Osteocyte (in vitro differentiated cells): Measurements from ENCODE around the gene TCF3. TPM values are rescaled to one million over a fixed set of nuclear protein-coding genes. Genes with fewer than 3 reads are reported as not detected.

Experiments
- DNase-seq: peaks from one replicate; pipeline ENCODE4 v3.0.0; 2021; ENCODE audit warnings: mixed read lengths; ENCODE audit not compliant: unreplicated experiment; ENCODE audit errors: extremely low spot score
- H3K27ac Mint-ChIP-seq: one replicate; pipeline ENCODE4 v1.8.0; 2021; ENCODE audit warnings: mild to moderate bottlenecking, mixed read lengths; ENCODE audit not compliant: unreplicated experiment
- H3K27me3 Mint-ChIP-seq: one replicate; pipeline ENCODE4 v1.8.0; 2021; ENCODE audit warnings: mixed read lengths; ENCODE audit not compliant: unreplicated experiment
- H3K36me3 Mint-ChIP-seq: one replicate; pipeline ENCODE4 v1.8.0; 2021; ENCODE audit warnings: mixed read lengths; ENCODE audit not compliant: unreplicated experiment
- H3K4me1 Mint-ChIP-seq: one replicate; pipeline ENCODE4 v1.8.0; 2021; ENCODE audit warnings: mixed read lengths; ENCODE audit not compliant: unreplicated experiment
- H3K4me3 Mint-ChIP-seq: one replicate; pipeline ENCODE4 v1.8.0; 2021; ENCODE audit warnings: mild to moderate bottlenecking, moderate library complexity, mixed read lengths; ENCODE audit not compliant: unreplicated experiment
- H3K9me3 Mint-ChIP-seq: one replicate; pipeline ENCODE4 v1.8.0; 2021; ENCODE audit warnings: mixed read lengths; ENCODE audit not compliant: unreplicated experiment
- total RNA-seq: library from RNA; stranded (reverse); gene quantifications from 2 replicates; pipeline ENCODE4 v1.2.1, GENCODE V29; 2021
- TF ChIP-seq, protein P1 (sequence below): fragments of 200-600 bp; sonication (generic); IDR thresholded peaks from 2 replicates; pipeline ENCODE4 v1.5.0; 2021; ENCODE audit warnings: antibody characterized with exemption, mild to moderate bottlenecking, moderate library complexity

The TCF3 gene
- total RNA-seq, 1 donor from 2014 or later: 180 TPM

DNA sequence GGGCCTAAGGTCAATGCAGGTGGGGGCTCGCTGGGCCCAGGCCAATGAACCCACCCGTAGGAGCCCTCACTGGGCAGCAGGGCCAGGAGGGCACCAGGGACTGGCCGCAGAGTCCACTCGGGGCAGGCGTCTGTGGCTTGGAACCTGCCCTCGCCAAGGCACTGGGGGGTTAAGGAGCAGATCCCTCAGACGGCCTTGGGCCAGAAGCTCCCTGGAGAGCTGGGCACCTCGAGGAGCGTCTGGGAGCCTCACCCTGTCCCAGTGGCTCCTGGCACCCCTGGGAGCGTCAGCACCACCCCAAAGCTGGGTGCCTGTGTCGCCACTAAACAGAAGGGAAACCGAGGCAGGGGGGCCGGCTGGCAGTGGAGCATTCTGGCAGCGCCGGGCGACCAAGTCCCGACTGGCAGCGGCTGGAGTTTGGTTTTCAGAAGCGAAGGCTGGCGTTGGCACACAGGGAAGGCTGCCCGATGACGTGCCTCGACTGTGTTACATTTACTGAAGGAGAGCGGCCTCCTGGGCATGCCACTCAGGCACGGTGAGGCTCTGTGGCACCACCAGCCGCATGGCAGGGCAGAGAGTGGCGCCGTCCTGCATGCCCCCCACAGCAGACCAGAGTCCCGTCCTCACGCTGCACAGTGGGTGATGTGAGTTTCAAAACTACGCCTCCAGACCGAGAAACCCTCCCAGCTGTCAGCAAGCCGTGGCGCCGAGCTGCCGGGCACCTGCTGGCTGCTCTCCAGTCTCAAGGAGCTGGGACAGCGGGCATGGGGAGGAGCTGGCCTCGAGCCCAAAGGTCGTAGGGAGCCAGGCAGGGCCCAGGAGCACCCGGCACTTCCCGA lies 75.1 kb downstream of the TCF3 start:
- H3K27ac Mint-ChIP-seq: no peak overlapping the region
- no peaks in the 10 kb centered on the region for H3K9me3 Mint-ChIP-seq
- H3K27me3 Mint-ChIP-seq: no peaks in the 10 kb centered on the region
- H3K4me1 Mint-ChIP-seq: peaks cover 3% of the 10 kb centered on the region
- DNase-seq: no peak
- no peak overlapping the region for H3K4me3 Mint-ChIP-seq
- TF ChIP-seq, protein P1, sequence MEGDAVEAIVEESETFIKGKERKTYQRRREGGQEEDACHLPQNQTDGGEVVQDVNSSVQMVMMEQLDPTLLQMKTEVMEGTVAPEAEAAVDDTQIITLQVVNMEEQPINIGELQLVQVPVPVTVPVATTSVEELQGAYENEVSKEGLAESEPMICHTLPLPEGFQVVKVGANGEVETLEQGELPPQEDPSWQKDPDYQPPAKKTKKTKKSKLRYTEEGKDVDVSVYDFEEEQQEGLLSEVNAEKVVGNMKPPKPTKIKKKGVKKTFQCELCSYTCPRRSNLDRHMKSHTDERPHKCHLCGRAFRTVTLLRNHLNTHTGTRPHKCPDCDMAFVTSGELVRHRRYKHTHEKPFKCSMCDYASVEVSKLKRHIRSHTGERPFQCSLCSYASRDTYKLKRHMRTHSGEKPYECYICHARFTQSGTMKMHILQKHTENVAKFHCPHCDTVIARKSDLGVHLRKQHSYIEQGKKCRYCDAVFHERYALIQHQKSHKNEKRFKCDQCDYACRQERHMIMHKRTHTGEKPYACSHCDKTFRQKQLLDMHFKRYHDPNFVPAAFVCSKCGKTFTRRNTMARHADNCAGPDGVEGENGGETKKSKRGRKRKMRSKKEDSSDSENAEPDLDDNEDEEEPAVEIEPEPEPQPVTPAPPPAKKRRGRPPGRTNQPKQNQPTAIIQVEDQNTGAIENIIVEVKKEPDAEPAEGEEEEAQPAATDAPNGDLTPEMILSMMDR: no peak
- peaks cover 12% of the 10 kb centered on the region for H3K36me3 Mint-ChIP-seq

DNA sequence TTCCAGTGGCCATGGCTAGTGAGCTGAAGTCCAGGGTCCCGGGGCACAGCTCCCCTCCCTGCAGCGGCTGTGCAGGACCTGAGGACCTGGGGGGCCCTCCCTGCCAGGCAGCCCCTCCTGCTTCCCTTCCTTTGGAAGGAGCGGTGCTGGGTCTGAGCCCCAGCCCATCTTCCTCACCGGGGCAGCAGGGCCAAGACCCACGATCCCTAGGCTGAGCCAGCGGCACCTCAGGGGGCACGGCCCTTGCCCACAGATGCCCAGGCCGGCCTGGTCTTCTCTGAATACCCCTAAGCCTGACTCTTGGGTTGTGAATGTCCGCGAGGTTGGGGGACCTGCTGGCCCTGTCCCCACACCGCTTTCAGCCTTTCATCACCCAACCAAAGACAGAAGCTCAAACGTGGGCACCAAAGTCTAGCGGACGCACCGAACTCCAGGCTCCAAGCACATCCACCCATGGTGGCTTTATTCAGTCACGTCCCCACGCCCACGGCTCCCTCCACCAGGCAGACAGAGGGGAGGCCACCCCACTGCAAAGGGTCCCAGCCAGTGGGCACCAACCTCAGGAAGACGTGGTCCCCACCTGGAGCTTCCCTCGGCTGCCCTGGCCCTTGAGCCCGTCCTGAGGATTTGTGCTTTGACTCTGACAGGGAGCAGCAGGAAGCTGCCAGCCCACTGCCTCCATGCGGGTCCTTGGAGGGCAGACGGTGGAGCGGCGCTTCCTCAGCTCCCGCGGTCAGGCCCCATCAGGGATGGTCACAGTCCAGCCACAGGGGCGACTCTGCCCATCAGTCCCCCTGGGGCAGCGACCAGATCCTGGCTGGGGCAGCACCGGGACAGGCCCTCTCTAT lies 75.9 kb downstream of the TCF3 start:
- TF ChIP-seq, protein P1: no peak
- Mint-ChIP-seq H3K9me3 (no peaks in the 10 kb centered on the region), H3K4me3 (no peak overlapping the region), H3K27ac (no peak overlapping the region), H3K36me3 (peaks cover 12% of the 10 kb centered on the region), H3K4me1 (peaks cover 3% of the 10 kb centered on the region), H3K27me3 (no peaks in the 10 kb centered on the region)
- DNase-seq: no peak

DNA sequence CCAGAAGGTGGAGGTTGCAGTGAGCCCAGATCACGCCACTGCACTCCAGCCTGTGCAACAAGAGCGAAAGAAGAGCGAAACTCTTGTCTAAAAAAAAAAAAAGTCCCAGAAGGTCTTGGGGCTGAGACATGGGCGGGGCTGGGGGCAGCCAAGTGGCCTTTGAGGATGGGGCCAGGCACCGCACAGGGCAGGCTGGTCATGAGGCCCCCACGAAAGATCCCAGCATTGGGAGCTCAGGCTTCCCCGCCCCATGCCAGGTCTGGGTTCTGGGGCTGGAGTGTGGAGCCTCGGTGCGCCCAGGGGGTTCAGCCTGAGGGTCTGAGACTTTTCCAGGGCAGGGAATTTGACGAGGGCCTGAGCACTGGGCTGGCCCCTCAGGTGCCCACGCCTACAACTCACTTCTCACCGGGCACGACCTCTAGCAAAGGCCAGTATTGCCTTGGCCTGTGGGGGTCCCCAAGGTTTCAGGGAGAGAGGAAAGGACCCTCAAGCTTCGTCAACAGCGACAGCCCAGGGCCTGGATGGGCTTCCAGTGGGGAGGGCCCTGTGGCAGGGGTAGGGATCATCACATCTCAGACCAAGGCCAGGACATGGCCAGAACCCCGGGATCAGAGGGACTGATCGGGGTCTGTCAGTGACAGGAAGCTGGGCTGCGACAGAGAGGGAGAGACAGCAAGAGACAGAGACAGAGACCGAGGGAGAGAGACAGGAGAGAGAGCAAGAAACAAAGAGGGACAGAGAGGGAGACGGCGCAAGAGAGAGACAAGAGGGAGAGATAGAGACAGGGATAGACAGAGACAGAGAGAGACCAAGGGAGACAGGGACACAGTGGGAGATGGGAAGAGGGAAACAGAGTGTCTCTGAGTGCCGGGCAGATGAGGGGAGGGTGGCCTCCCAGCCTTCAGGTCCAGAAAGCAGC lies 76.8 kb downstream of the TCF3 start:
- no peak for DNase-seq
- H3K36me3 Mint-ChIP-seq: peaks cover 9% of the 10 kb centered on the region
- TF ChIP-seq, protein P1: no peak
- H3K4me1 Mint-ChIP-seq: peaks cover 3% of the 10 kb centered on the region
- H3K9me3 Mint-ChIP-seq: no peaks in the 10 kb centered on the region
- H3K27ac Mint-ChIP-seq: no peak overlapping the region
- no peak overlapping the region for H3K4me3 Mint-ChIP-seq
- no peaks in the 10 kb centered on the region for H3K27me3 Mint-ChIP-seq

DNA sequence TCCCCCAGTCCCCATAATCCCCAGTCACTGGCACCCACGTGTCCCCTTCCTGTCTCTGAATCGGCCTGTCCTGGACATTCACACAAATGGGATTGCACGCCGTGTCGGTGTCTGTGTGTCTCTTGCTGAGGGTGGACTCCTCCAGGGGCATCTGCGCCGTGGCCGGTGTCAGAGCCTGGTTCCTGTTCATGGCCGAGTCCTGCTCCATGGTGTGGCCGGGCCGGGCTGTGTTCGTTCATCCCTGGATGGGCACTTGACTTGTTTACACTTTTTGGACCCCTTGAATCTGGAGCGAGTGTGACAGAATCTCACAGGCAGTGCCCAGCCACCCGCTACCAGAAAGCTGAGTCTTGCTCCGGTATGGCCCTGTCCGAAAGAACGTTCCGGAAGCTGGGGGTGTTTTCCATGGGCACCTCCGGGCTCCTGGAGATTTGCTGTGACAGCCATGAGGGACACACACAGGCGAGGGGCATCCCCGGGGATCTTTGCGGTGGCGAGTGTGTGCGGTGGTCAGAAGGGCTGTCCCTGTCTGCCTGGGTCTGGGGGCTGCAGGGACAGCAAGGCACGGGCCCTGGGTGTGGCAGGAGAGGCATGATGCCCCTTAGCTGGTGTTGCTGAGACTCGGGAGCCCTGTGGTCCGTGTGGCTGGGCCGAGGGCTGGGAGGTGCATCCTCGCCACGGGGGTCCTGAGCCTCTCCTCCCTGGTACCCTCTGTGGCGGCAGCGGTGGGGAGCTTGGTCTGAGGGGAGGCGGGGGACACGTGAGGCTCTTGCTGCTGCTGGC lies 77.9 kb downstream of the TCF3 start:
- Mint-ChIP-seq H3K4me3 (no peak overlapping the region), H3K27ac (no peak overlapping the region), H3K9me3 (no peaks in the 10 kb centered on the region), H3K4me1 (peaks cover 8% of the 10 kb centered on the region), H3K36me3 (peaks cover 2% of the 10 kb centered on the region), H3K27me3 (peaks cover 4% of the 10 kb centered on the region)
- TF ChIP-seq, protein P1: no peak
- DNase-seq: no peak
